ENCODE data around the gene KMT2D. TPM values are rescaled to one million over a fixed set of nuclear protein-coding genes. Genes with fewer than 3 reads are reported as not detected.
"Not testable (repeated sequence)": the region's sequence is repeated elsewhere in the genome, so short reads cannot be mapped to it uniquely, and the experiment has no call there.

KMT2D gene
- total RNA-seq, 2 donors from 2014 or later: 67.7 to 110 TPM

DNA sequence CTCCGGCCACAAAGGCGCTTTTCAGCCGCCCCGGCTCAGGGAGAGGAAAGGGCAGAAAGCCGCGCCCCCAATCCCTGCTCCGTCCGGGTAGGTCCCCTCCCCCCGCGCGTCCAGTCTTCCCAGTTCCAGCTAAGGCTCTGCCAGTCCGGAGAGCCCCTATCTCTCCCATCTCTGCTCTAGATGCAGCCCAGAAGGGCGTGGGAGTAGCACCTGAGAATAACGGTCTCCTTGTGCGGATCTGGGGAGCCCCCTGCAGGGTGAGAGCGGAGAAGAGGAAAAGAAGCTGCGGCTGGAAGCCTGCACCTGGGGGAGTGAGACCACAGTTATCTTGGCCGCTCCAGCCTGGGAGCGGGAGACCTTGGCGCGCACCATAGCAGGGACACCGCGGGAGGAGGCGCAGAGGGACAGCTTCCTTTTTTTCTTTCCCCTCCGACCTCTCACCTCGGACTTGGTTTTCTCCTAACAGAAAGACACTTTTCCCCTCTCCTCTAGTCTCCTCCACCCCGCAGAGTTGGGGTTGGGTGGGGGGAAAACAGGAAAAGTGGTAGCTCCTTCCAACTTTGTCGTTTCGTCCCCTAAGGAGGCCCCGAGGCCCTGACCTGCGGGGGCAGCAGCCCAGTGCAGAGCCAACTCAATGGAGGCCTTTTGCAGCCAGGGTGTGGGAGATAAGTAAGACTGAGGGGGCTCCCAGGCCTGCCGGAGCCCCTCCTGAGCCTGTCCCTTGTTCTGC is 31.7 kb upstream of the KMT2D start:
- ATAC-seq: peak; percentile 31 to 57

DNA sequence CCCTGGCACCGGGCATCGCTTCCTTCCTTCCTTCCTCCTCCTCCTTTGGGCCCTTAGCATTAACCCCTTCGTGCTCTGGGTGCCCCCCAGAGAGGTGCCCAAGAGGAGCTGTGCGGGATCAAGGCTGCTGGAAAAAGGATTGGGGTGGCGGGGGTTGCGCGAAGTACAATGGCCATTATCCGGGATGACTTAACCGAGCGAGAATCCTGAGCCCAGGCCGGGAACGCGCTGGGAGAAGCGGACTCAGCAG is 31.2 kb upstream of the KMT2D start:
- Mint-ChIP-seq H3K36me3 (peaks cover 0 to 10% of the 10 kb centered on the region in 2 donors), H3K27ac (no peak overlapping the region), H3K9me3 (no peaks in the 10 kb centered on the region)
- ATAC-seq (no peak), DNase-seq (ENCODE audit: low spot score in 2 of 2) (no peak)

More for the DNA sequence above, 31.7 kb upstream of the KMT2D start:
- Mint-ChIP-seq H3K9me3 (no peaks in the 10 kb centered on the region), H3K36me3 (peaks cover 0 to 10% of the 10 kb centered on the region in 2 donors), H3K27ac (no peak overlapping the region)
- peak in 1 of 2 donors; percentile 69 for DNase-seq (ENCODE audit: low spot score in 2 of 2)

- peak overlapping the region in 1 of 2 donors; percentile 53 for H3K27ac Mint-ChIP-seq
- H3K36me3 Mint-ChIP-seq: peaks cover 0 to 10% of the 10 kb centered on the region in 2 donors
- ATAC-seq (no peak), DNase-seq (ENCODE audit: low spot score in 2 of 2) (peak in 1 of 2 donors; percentile 24)
- no peaks in the 10 kb centered on the region for H3K9me3 Mint-ChIP-seq
Observed at GRCh38 chr12:49091056-49091835, 30.7 kb upstream of the KMT2D start.

- H3K9me3 Mint-ChIP-seq: no peaks in the 10 kb centered on the region
- peak; percentile 34 to 63 for ATAC-seq
- H3K36me3 Mint-ChIP-seq: peaks cover 0 to 3% of the 10 kb centered on the region in 2 donors
- peak overlapping the region; percentile 53 to 60 for H3K27ac Mint-ChIP-seq
- DNase-seq (ENCODE audit: low spot score in 2 of 2): peak; percentile 52 to 68
Observed at GRCh38 chr12:49089821-49090773, 29.5 kb upstream of the KMT2D start.

DNA sequence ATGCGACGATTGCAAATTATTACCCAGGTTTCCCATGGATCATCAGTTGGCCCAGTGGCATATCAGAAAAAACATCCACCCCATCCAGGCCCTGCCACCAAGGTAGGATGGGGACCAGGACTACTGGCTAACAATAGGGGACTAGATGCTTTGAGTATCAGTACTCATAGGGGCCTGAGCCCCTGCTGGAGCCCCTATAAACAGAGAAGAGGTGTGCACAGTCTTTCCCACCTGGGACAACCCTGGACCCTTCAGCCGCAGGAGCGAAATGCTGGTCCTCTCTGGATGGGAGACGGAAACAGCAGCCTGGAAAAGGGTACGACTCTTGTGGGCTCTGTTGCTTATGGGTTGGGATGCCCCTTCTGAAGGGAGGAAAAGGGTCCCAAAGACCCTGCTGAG is 28.3 kb upstream of the KMT2D start:
- DNase-seq (ENCODE audit: low spot score in 2 of 2) (no peak), ATAC-seq (no peak)
- no peaks in the 10 kb centered on the region for H3K9me3 Mint-ChIP-seq
- no peaks in the 10 kb centered on the region for H3K36me3 Mint-ChIP-seq
- H3K27ac Mint-ChIP-seq: no peak overlapping the region

GRCh38 chr12:49088150-49088931 is 27.7 kb upstream of the KMT2D start:
- DNase-seq (ENCODE audit: low spot score in 2 of 2) (peak; percentile 68 to 77), ATAC-seq (peak; percentile 84 to 86)
- H3K27ac Mint-ChIP-seq: no peak overlapping the region
- no peaks in the 10 kb centered on the region for H3K9me3 Mint-ChIP-seq
- no peaks in the 10 kb centered on the region for H3K36me3 Mint-ChIP-seq

DNA sequence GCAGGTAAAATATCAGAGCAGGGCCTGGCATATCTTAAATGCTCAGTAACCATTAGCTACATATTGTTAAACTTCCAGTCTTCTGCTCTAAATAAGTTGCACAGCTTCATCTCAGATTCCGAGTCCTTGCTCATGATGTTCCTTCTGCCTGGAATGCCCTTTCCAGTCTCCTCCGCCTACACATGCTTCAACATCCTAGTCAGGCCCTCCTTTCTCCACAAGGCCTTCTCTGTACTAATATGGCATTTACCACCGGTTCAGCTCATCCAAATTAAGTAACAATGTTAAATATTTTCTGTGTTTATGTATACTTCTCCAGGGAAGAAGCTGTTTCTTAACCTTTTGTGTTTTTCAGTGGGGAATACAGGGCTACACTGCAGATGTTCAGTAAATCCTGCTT is 25.5 kb upstream of the KMT2D start:
- H3K27ac Mint-ChIP-seq: no peak overlapping the region
- H3K9me3 Mint-ChIP-seq: no peaks in the 10 kb centered on the region
- no peak for DNase-seq (ENCODE audit: low spot score in 2 of 2)
- no peaks in the 10 kb centered on the region for H3K36me3 Mint-ChIP-seq
- no peak for ATAC-seq

GRCh38 chr12:49084438-49084837 is 23.8 kb upstream of the KMT2D start:
- no peak overlapping the region for H3K27ac Mint-ChIP-seq
- ATAC-seq (no peak), DNase-seq (ENCODE audit: low spot score in 2 of 2) (no peak)
- H3K36me3 Mint-ChIP-seq: no peaks in the 10 kb centered on the region
- no peaks in the 10 kb centered on the region for H3K9me3 Mint-ChIP-seq

GRCh38 chr12:49079793-49080192 is 19.2 kb upstream of the KMT2D start:
- Mint-ChIP-seq H3K27ac (no peak overlapping the region), H3K36me3 (no peaks in the 10 kb centered on the region), H3K9me3 (no peaks in the 10 kb centered on the region)
- no peak for DNase-seq (ENCODE audit: low spot score in 2 of 2)
- no peak for ATAC-seq

GRCh38 chr12:49070971-49071370 is 10.4 kb upstream of the KMT2D start:
- DNase-seq (ENCODE audit: low spot score in 2 of 2): no peak
- Mint-ChIP-seq H3K36me3 (peaks cover 7 to 11% of the 10 kb centered on the region in 2 donors), H3K9me3 (no peaks in the 10 kb centered on the region), H3K27ac (peak overlapping the region in 1 of 2 donors; percentile 95)
- no peak for ATAC-seq

GRCh38 chr12:49069507-49070346 is 9.1 kb upstream of the KMT2D start, which contains the start of gene RHEBL1:
TSS of gene RHEBL1 (minus strand) at chr12:49069979. CDS start at chr12:49069785, 194 bp downstream.
- Mint-ChIP-seq H3K36me3 (peaks cover 7 to 11% of the 10 kb centered on the region in 2 donors), H3K9me3 (no peaks in the 10 kb centered on the region)
- ATAC-seq: peak; percentile 99 to 100

GRCh38 chr12:49068879-49069506 is 8.4 kb upstream of the KMT2D start:
- Mint-ChIP-seq H3K36me3 (peaks cover 7 to 11% of the 10 kb centered on the region in 2 donors), H3K27ac (peak overlapping the region; percentile 95), H3K9me3 (no peaks in the 10 kb centered on the region)
- no peak for ATAC-seq
- DNase-seq (ENCODE audit: low spot score in 2 of 2): no peak

More at GRCh38 chr12:49069507-49070346, 9.1 kb upstream of the KMT2D start, which contains the start of gene RHEBL1:
- peak within 1 kb of the TSS; percentile 95 for H3K27ac Mint-ChIP-seq
- peak; percentile 99 to 100 for DNase-seq (ENCODE audit: low spot score in 2 of 2)

GRCh38 chr12:49066120-49066519 is 5.5 kb upstream of the KMT2D start:
- H3K36me3 Mint-ChIP-seq: peaks cover 10 to 11% of the 10 kb centered on the region in 2 donors

GRCh38 chr12:49064767-49065152 is 4.2 kb upstream of the KMT2D start:
- DNase-seq (ENCODE audit: low spot score in 2 of 2) (no peak), ATAC-seq (no peak)
- no peak overlapping the region for H3K27ac Mint-ChIP-seq
- no peaks in the 10 kb centered on the region for H3K9me3 Mint-ChIP-seq
- H3K36me3 Mint-ChIP-seq: peaks cover 11 to 14% of the 10 kb centered on the region in 2 donors

More at GRCh38 chr12:49066120-49066519, 5.5 kb upstream of the KMT2D start:
- Mint-ChIP-seq H3K27ac (no peak overlapping the region), H3K9me3 (no peaks in the 10 kb centered on the region)
- DNase-seq (ENCODE audit: low spot score in 2 of 2) (no peak), ATAC-seq (no peak)

DNA sequence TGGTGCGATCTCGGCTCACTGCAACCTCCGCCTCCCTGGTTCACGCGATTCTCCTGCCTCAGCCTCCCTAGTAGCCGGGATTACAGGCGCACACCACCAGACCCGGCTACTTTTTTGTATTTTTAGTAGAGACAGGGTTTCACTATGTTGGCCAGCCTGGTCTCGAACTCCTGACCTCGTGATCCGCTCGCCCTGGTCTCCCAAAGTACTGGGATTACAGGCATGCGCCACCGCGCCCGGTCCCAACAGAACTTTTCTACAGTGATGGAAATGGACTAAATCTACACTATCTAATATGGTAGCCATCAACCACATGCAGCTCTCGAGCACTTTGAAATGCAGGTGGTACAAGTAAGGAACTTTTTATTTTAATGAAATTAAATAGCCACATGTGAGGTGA is 1.3 kb upstream of the KMT2D start:
- H3K27ac Mint-ChIP-seq; ATAC-seq; H3K9me3 Mint-ChIP-seq; DNase-seq (ENCODE audit: low spot score in 2 of 2): not testable (repeated sequence)
- peaks cover 15 to 16% of the 10 kb centered on the region in 2 donors for H3K36me3 Mint-ChIP-seq
